Measurements from ENCODE around the gene TRMT44.
"Not testable (repeated sequence)": the region's sequence is repeated elsewhere in the genome, so short reads cannot be mapped to it uniquely, and the experiment has no call there.

The TRMT44 gene

DNA sequence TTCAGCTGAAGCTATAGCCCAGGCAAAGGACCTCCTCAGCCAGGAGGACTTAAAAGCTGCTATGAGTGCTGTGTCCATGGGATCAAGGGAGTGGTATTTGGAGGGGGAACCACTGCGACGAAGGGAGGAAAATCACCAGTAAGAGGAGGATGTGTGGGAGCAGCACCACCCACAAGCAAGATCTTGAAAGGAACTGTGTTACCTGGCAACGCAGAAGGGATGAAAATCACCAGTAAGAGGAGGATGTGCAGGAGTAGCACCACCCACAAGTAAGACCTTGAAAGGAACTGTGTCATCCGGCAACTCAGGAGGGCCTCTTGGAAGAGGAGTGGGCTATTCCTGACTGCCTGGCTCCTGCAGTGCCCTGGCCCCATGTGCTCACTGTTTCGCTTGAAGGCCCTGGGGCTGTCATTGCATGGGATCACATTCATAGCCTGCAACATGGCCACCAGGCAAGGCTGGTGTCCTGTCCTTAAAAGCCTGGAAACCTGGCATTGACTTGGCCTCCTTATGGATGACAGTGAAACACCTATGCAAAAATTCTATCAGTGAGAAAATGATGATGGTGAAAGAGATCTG lies 48.3 kb downstream of the TRMT44 start:
- H3K4me1 ChIP-seq (ENCODE audit: insufficient read depth, poor library complexity, severe bottlenecking): no peaks in the 10 kb centered on the region
- DNase-seq (ENCODE audit: low spot score): no peak
- H3K27me3 ChIP-seq (ENCODE audit: insufficient read depth, poor library complexity, severe bottlenecking): no peaks in the 10 kb centered on the region
- TF ChIP-seq, protein P1, sequence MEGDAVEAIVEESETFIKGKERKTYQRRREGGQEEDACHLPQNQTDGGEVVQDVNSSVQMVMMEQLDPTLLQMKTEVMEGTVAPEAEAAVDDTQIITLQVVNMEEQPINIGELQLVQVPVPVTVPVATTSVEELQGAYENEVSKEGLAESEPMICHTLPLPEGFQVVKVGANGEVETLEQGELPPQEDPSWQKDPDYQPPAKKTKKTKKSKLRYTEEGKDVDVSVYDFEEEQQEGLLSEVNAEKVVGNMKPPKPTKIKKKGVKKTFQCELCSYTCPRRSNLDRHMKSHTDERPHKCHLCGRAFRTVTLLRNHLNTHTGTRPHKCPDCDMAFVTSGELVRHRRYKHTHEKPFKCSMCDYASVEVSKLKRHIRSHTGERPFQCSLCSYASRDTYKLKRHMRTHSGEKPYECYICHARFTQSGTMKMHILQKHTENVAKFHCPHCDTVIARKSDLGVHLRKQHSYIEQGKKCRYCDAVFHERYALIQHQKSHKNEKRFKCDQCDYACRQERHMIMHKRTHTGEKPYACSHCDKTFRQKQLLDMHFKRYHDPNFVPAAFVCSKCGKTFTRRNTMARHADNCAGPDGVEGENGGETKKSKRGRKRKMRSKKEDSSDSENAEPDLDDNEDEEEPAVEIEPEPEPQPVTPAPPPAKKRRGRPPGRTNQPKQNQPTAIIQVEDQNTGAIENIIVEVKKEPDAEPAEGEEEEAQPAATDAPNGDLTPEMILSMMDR (IDR thresholded peaks at IDR 0.05; ENCODE audit: poor library complexity, severe bottlenecking): no peak
- ATAC-seq (ENCODE audit: low read depth): no peak
- H3K27ac ChIP-seq (ENCODE audit: poor library complexity, severe bottlenecking): no peak overlapping the region
- H3K36me3 ChIP-seq (ENCODE audit: low read depth): no peaks in the 10 kb centered on the region
- no peak overlapping the region for H3K4me3 ChIP-seq (ENCODE audit: severe bottlenecking)
- H3K9me3 ChIP-seq (ENCODE audit: severe bottlenecking): no peaks in the 10 kb centered on the region

DNA sequence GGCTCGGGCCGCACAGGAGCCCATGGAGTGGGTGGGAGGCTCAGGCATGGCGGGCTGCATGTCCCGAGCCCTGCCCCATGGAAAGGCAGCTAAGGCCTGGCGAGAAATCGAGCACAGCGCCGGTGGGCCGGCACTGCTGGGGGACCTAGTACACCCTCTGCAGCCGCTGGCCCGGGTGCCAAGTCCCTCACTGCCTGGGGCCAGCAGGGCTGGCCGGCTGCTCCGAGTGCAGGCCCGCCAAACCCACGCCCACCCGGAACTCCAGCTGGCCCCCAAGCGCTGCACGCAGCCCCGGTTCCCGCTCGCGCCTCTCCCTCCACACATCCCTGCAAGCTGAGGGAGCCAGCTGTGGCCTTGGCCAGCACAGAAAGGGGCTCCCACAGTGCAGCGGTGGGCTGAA lies 50.9 kb downstream of the TRMT44 start:
- H3K9me3 ChIP-seq (ENCODE audit: severe bottlenecking); DNase-seq (ENCODE audit: low spot score); H3K27ac ChIP-seq (ENCODE audit: poor library complexity, severe bottlenecking); H3K4me1 ChIP-seq (ENCODE audit: insufficient read depth, poor library complexity, severe bottlenecking); H3K27me3 ChIP-seq (ENCODE audit: insufficient read depth, poor library complexity, severe bottlenecking); H3K36me3 ChIP-seq (ENCODE audit: low read depth); H3K4me3 ChIP-seq (ENCODE audit: severe bottlenecking); ATAC-seq (ENCODE audit: low read depth): not testable (repeated sequence)

DNA sequence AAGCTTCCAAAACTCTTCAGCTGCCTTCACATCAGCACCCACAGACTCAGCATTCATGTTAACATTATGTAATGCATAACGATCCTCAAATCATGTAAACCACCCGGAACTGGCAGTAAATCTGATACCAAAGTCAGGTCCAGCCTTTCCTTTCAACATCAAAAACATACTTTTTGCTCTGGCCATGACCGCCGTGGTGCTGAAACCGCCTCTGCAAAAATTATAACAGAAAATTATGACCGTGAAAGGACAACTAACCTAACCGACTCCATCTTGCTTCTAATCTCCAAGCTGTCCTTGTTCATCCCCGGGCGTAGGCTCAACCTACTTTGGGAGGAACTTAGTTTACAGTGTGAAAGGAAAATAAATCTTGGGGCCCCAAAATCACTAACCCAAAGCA lies 51.6 kb downstream of the TRMT44 start:
- no peak overlapping the region for H3K27ac ChIP-seq (ENCODE audit: poor library complexity, severe bottlenecking)
- H3K4me3 ChIP-seq (ENCODE audit: severe bottlenecking): no peak overlapping the region
- no peaks in the 10 kb centered on the region for H3K4me1 ChIP-seq (ENCODE audit: insufficient read depth, poor library complexity, severe bottlenecking)
- H3K36me3 ChIP-seq (ENCODE audit: low read depth): no peaks in the 10 kb centered on the region
- TF ChIP-seq, protein P1 (IDR thresholded peaks at IDR 0.05; ENCODE audit: poor library complexity, severe bottlenecking): no peak
- DNase-seq (ENCODE audit: low spot score): no peak
- no peak for ATAC-seq (ENCODE audit: low read depth)
- H3K27me3 ChIP-seq (ENCODE audit: insufficient read depth, poor library complexity, severe bottlenecking): no peaks in the 10 kb centered on the region
- H3K9me3 ChIP-seq (ENCODE audit: severe bottlenecking): no peaks in the 10 kb centered on the region

DNA sequence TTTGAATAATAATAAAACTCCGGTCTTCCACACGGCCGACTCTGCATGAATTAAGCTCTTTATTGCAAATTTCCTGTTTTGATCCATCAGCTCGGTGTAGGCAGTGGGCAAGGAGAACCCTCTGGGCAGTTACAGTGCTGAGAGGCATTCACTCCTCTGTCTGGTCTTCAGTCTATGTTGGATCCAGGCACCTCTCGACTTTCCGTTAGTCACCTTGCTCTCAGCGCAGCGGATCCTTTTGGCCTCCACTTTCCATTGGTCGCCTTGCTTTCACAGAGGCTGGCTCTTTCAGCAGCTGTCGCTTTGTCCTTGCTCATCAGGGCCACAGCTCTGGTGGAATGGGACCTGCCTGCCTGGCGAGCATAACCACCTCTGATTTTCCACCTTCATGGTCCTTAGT lies 52.9 kb downstream of the TRMT44 start:
- ATAC-seq (ENCODE audit: low read depth): no peak
- Histone ChIP-seq H3K36me3 (ENCODE audit: low read depth) (no peaks in the 10 kb centered on the region), H3K4me3 (ENCODE audit: severe bottlenecking) (no peak overlapping the region), H3K27me3 (ENCODE audit: insufficient read depth, poor library complexity, severe bottlenecking) (no peaks in the 10 kb centered on the region), H3K4me1 (ENCODE audit: insufficient read depth, poor library complexity, severe bottlenecking) (no peaks in the 10 kb centered on the region), H3K27ac (ENCODE audit: poor library complexity, severe bottlenecking) (no peak overlapping the region), H3K9me3 (ENCODE audit: severe bottlenecking) (no peaks in the 10 kb centered on the region)
- TF ChIP-seq, protein P1 (IDR thresholded peaks at IDR 0.05; ENCODE audit: poor library complexity, severe bottlenecking): no peak
- DNase-seq (ENCODE audit: low spot score): no peak

DNA sequence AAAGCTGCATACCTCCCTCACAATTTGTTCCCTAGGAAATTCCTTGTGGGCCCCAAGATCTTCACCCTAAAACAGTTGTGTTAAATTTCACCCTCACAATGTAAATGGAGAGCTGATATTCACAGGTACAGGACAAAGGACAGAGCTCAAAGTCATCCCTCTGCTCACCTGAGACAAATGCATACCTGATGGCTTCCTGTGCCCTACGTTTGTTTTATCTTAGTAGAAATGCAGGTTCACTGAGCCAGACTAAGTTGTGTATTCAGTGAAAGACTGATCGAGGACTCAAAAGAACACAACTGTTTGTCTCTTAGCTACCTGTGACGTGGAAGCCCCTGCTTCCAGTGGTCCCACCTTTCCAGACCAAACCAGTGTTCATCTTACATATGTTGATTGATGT lies 53.6 kb downstream of the TRMT44 start:
- no peaks in the 10 kb centered on the region for H3K4me1 ChIP-seq (ENCODE audit: insufficient read depth, poor library complexity, severe bottlenecking)
- no peak overlapping the region for H3K27ac ChIP-seq (ENCODE audit: poor library complexity, severe bottlenecking)
- no peak for DNase-seq (ENCODE audit: low spot score)
- no peak overlapping the region for H3K4me3 ChIP-seq (ENCODE audit: severe bottlenecking)
- no peak for ATAC-seq (ENCODE audit: low read depth)
- no peaks in the 10 kb centered on the region for H3K9me3 ChIP-seq (ENCODE audit: severe bottlenecking)
- H3K36me3 ChIP-seq (ENCODE audit: low read depth): no peaks in the 10 kb centered on the region
- no peaks in the 10 kb centered on the region for H3K27me3 ChIP-seq (ENCODE audit: insufficient read depth, poor library complexity, severe bottlenecking)
- TF ChIP-seq, protein P1 (IDR thresholded peaks at IDR 0.05; ENCODE audit: poor library complexity, severe bottlenecking): no peak
